GM21529 (cell line): ENCODE results near the gene DCDC2.
"Not testable (repeated sequence)": the region's sequence is repeated elsewhere in the genome, so short reads cannot be mapped to it uniquely, and the experiment has no call there.

Experiments
- ATAC-seq: cut with Tn5 transposase; IDR thresholded peaks from one replicate; pipeline ENCODE4 v1.9.1; 2021; ENCODE audit not compliant: unreplicated experiment

Gene DCDC2

DNA sequence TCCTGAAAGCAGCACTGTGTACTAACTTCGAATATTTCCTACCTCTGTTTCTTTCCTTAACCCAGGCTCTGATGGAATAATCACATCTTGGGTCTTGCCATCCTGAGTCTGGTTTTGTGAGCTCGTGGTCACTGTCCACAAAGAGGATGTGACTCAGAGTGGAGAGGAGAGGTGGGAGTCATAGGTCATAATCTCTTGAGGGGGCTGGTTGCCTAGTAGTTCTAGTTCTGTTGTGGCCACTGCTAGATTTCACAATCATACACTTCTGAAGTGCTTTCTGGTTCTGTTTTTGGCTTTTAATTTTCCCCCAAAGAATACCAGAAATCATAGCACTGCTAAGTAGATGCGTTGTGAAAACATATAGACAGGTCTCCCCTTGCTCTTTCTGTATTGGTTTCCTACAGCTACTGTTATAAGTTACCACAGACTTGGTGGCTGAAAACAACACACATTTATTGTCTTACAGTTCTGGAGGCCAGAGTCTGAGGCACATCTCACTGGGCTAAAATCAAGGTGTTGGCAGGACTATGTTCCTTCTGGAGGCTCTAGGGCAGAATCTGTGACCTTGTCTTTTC is 129.1 kb downstream of the DCDC2 start:
- ATAC-seq, result no peak

GRCh38 chr6:24228123-24228522 is 129.7 kb downstream of the DCDC2 start:
- ATAC-seq, result no peak

GRCh38 chr6:24227556-24227955 is 130.3 kb downstream of the DCDC2 start:
- no peak for ATAC-seq

- no peak for ATAC-seq
Observed at GRCh38 chr6:24226541-24226940, 131.3 kb downstream of the DCDC2 start.

- ATAC-seq, result no peak
Observed at GRCh38 chr6:24225838-24226237, 132.0 kb downstream of the DCDC2 start.

DNA sequence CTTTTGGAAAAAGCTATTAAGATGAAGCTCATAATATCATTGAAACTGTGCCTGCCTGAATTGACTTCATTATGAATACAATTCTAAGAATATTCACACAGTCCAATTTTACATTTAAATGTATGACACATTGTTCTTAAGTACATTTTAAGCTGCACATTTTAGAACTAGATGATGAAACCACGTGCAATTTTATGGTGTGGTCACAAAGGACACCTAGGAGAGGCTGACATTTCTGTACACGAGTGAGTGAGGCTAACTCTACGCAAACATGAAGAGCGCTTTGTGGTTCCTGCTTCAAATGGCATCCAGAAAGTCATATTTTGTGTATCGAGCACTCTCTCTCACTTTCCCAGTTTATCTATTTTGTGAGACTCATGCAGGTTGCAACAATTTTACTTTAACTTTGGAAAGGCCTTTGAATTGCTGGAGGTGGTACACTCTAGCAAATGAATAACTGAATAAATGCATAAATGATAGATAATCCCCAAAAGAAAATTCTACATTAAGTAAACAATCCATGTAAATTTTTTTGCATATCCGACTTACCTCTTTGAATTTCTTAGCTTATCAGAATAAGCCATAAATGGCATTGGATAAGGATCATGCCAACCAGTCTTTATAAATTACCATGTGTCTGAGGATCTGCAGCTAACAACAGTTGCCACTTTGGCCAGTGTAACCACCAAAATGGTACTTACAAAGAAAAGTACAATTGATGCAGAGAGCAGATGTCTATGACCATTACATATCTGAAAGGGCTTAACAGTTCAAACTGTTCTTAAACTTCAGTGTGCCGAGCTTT is 134.5 kb downstream of the DCDC2 start:
- no peak for ATAC-seq

DNA sequence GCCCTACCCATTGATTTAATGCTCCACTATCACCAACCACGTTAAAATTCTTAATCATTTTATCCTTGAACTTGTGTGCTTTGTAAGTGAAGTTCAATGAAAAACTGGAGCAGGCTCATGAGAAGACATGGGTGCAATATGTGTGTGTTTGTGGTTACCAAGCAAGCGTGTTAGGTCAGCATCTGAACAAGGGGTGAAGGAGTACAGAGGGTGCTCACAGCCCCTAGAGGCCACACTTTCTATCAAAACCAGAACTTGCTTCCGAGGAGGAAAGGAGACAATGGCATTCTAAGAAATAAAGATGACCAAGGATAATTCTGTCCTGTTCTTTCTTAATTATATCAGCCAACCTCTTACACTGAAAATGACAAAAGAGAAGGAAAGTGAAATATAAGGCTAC is 138.2 kb downstream of the DCDC2 start:
- ATAC-seq, result no peak

DNA sequence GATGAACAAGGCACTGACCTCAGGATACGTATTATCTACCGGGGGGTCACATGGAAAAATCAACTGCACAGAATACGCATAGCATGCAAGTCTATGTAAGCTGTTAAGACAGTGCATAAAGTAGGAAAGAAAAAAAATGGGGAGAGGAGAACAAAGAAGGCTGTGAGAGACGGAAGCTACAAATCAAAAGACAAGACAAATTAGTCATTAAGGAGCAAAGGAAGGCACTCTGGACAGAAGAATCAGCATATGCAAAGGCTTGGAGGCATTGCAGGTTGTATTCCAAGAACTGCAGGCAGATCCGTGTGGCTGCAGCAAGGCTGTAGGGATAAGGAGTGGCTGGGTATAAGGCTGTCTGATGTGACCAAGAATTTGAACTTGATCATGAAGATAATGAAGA is 142.9 kb downstream of the DCDC2 start:
- no peak for ATAC-seq

DNA sequence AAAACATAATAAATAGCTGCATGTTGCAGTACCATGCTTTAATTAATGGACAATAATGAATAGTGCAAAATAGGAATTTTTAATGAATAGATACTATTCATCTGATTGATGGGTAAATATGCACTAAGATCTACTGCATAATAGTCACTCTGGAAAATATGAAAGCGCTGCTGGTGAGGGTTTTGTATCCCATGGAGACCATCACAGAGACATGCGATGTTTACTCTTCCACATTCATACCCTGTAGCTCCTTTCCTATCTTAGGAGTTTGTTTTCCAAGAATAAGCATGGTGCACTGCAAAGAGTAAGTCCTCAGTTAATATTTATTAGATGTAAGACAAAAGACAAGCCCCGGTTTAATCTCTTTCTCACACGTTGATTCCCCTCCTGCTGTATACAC is 150.4 kb downstream of the DCDC2 start:
- no peak for ATAC-seq

DNA sequence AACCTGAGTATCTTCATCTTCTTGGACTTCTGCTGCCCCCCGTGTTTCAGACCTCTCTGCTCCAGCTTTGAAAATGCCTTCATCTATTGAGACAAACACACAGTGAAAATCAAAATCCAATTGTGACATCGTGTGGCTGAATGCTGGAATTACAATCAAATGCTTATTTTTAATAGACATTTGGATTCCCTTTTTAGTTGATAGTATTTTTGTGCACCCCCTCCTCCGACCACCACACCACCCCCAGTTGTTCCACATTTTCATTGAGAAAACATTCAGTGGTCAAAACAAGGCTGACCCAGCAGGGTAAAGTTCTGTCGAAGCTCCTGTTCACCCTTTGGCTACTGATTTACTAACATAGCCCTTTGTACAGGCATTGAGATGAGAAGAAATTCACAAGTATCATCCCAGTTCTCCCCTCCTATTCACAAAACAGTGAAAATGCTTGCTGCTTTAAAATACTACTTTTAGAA is 152.8 kb downstream of the DCDC2 start:
- ATAC-seq, result peak; percentile 67

- not testable (repeated sequence) for ATAC-seq
Observed at GRCh38 chr6:24204113-24204512, 153.7 kb downstream of the DCDC2 start.

DNA sequence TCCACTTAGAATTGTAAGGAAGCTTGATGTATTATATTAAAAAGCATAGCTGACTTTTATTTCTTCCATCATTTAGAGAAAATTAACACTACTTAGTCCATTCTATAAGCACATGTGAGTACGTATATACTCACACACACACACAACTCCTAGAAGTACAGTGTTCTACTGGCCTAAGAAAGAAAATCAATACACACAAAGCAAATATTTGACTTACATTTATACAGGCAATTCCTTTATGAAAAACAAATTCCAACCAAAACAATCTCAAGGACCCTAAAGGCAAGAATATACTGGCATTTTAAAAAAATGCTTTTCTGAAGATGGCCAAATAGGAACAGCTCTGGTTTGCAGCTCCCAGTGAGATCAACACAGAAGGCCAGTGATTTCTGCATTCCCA is 160.0 kb downstream of the DCDC2 start:
- no peak for ATAC-seq

GRCh38 chr6:24195836-24196597 is 161.8 kb downstream of the DCDC2 start:
- no peak for ATAC-seq

DNA sequence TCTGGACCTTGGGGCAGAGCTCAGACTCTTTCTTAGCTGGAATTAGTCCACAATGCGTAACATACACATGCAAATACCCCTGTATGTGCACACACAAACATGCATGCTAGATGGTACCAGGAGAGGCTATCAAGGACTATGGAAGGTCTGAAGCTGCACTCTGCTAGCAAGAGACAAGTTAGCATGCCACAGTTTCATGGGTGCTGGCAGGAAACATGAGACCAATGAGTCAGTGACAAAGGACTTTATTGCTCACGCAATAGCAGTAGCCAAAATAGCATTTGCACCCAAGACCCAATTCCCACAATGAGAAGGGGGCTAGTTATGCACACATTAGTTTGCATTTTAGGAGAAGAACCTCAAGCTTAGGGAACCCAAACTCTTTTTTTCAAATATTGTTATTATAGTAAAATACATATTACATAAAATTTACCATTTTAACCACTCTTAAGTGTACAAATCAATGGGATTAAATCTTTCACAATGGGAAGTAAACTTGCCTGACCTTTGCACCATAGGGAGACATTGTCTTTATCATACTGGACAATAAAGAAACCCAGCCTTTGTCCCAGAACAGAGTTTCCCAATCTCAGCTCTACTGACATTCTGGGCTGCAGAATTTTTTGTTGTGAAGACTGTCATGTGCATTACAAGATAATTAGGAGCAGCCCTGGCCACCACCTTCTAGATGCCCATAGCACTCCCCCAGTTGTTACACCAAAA is 162.7 kb downstream of the DCDC2 start:
- no peak for ATAC-seq

DNA sequence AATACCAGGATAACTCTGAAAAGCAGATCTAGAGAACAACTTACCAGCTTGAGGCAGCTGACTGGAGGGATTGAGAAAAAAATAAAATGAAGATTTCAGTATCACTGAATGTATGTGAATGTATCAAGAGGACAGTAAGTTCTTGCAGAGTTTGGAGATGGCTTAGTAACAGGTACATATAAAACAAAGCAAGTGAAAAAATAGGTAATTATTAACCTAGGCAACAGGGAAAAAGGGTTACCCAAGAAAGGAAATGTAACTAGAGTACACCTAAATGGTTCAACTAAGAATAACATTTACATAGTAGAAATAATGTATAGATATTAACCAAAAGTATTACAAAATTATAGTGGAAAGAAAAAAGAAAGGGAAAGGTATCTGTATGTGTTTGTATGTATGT is 164.5 kb downstream of the DCDC2 start:
- ATAC-seq, result no peak

DNA sequence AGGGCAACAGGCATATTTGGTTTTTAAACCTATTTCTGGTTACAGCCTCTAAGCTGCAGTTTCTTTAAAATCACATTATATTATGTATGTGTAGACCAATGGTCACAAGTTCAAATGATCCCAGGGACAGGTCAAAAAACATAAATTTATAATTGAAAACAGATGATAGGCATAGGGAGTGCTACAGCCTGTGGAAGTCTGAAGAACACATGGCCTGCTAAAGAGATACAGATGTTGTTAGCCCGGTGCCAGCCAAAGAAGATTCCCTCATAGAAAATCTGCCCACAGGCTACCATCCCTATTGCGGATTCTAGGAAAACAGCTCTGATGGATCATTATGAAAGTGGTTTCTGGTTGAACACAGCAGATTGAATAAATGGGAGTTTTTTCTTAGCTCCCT is 166.5 kb downstream of the DCDC2 start:
- no peak for ATAC-seq

DNA sequence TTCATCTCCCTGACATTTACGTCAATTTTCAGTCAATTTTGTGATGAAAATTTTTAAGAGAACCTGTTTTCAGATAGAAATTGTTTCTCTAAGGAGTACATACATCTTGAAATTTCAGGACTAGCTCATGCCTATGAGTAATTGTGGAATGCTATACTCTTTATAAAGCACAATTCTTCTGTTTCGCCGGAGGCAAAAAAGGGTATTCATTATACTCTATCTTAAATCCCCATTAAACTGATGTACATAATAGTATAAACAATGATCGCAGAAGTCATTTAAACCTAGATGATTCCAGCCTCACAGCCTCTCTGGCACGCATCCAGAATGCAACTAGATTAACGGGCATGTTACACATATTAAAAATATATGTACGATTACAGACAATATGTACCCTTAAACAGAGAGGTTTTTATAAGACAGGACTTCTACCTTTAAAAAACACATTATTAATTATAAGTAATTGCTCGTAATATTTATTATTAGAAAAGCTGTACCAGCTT is 169.2 kb downstream of the DCDC2 start:
- no peak for ATAC-seq

DNA sequence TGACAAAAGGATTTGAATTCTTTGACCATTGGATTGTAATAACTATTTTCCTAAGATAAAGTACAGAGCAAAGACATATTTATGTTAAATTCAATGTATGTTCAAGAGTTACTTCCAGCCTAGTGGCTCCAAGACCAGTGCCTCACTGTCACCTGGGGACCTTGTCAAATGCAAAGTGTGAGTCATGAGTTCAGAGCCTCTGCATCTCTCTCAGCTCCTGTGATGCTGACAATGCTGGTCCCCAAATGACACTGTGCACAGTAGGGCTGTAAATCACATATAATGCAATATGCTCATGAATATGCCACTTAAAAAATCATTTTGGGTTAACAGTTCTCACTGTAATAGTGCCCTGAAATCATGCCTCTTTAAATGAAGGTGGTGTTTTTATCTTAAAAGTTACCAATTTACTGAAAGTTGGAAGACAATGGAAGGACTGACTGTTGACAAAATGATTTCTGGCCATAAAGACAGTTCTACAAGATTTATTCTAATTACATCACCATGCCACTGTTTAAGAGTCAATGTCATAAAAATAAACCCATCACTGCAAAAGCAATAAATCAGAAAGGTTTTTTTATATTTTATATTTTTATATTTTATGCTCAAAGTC is 169.8 kb downstream of the DCDC2 start:
- no peak for ATAC-seq

GRCh38 chr6:24186349-24186748 is 171.5 kb downstream of the DCDC2 start:
- no peak for ATAC-seq

GRCh38 chr6:24183584-24183983 is 174.3 kb downstream of the DCDC2 start:
- no peak for ATAC-seq

- no peak for ATAC-seq
Observed at GRCh38 chr6:24157886-24158285, 200.0 kb downstream of the DCDC2 start.
